Vagina (tissue), 2 donors: ENCODE results near the gene CHRNA5. TPM values are rescaled to one million over a fixed set of nuclear protein-coding genes. Genes with fewer than 3 reads are reported as not detected.

Experiments
- DNase-seq, 2 donors: peaks; one replicate each; pipeline ENCODE4 v3.0.0-alpha.2; 2017; ENCODE audit errors: extremely low spot score in 2 of 2
- H3K27ac ChIP-seq: fragments of 200-600 bp; sonication (generic); one replicate; pipeline ENCODE4 v1.5.1; 2019
- H3K27me3 ChIP-seq: fragments of 200-600 bp; sonication (generic); one replicate; pipeline ENCODE4 v1.5.1; 2019
- H3K36me3 ChIP-seq, 2 donors: fragments of 200-600 bp; sonication (generic); one replicate each; pipeline ENCODE4 v1.5.1; 2017 to 2019
- H3K4me1 ChIP-seq: fragments of 200-600 bp; sonication (generic); one replicate; pipeline ENCODE4 v1.5.1; 2019
- H3K4me3 ChIP-seq, 2 donors: fragments of 200-600 bp; sonication (generic); 1 replicate in 1 of 2; 2 replicates in 1 of 2; pipeline ENCODE4 v1.5.1; 2016 to 2019
- H3K9me3 ChIP-seq: fragments of 200-600 bp; sonication (generic); one replicate; pipeline ENCODE4 v1.5.1; 2019
- CTCF ChIP-seq, 3 experiments: fragments of 450-650 bp in 2 of 3; fragments of 200-600 bp in 1 of 3; sonication (generic) in 1 of 3; IDR thresholded peaks; one replicate each; pipeline ENCODE4 v1.5.1; 2017 to 2019; ENCODE audit warnings: antibody characterized with exemption in 3 of 3, mild to moderate bottlenecking in 2 of 3, moderate library complexity in 2 of 3
- POLR2A ChIP-seq, 2 donors: fragments of 450-650 bp; IDR thresholded peaks; one replicate each; pipeline ENCODE4 v1.6.1; 2017; ENCODE audit warnings: antibody characterized with exemption in 2 of 2, mild to moderate bottlenecking in 2 of 2, moderate library complexity in 2 of 2
- POLR2AphosphoS5 ChIP-seq, 2 donors: sonication (generic); formaldehyde crosslinking; IDR thresholded peaks; one replicate each; pipeline ENCODE4 v1.9.0; 2017; ENCODE audit warnings: antibody characterized with exemption in 2 of 2, mild to moderate bottlenecking in 2 of 2, low read depth in 1 of 2; ENCODE audit not compliant: insufficient read depth in 1 of 2
- intact Hi-C: fragments of 100-400 bp; cut with DNase I; formaldehyde crosslinking; loops from one replicate; pipeline ENCODE4 v1.15.1; 2023
- small RNA-seq: library from RNA; depleted of rRNA; stranded (forward); fragments of <200 nt; gene quantifications from one replicate; pipeline ENCODE3, GENCODE V24; 2016
- total RNA-seq: library from RNA; depleted of rRNA; stranded (reverse); fragments of >200 nt; gene quantifications from one replicate; pipeline ENCODE4 v1.2.3, GENCODE V29; 2016

The CHRNA5 gene
- total RNA-seq, 1 donor from 2014 or later, result 8.8 TPM

GRCh38 chr15:78641749-78642275 lies 76.5 kb downstream of the CHRNA5 start:
- Histone ChIP-seq H3K27ac (no peak overlapping the region), H3K9me3 (no peaks in the 10 kb centered on the region), H3K4me3 (no peak overlapping the region), H3K36me3 (no peaks in the 10 kb centered on the region), H3K4me1 (peaks cover 12% of the 10 kb centered on the region), H3K27me3 (no peaks in the 10 kb centered on the region)
- TF ChIP-seq CTCF (IDR thresholded peaks at IDR 0.05), result no peak
- no peak for TF ChIP-seq POLR2AphosphoS5 (IDR thresholded peaks at IDR 0.05; ENCODE audit: insufficient read depth in 1 of 2, low read depth in 1 of 2)
- TF ChIP-seq POLR2A (IDR thresholded peaks at IDR 0.05), result no peak
- no peak for DNase-seq
- intact Hi-C loops, result no loop called here

- Histone ChIP-seq H3K4me1 (peaks cover 12% of the 10 kb centered on the region), H3K9me3 (no peaks in the 10 kb centered on the region), H3K4me3 (no peak overlapping the region), H3K36me3 (no peaks in the 10 kb centered on the region), H3K27ac (no peak overlapping the region), H3K27me3 (no peaks in the 10 kb centered on the region)
- intact Hi-C loops, result no loop called here
- TF ChIP-seq POLR2A (IDR thresholded peaks at IDR 0.05) (no peak), CTCF (IDR thresholded peaks at IDR 0.05) (no peak), POLR2AphosphoS5 (IDR thresholded peaks at IDR 0.05; ENCODE audit: insufficient read depth in 1 of 2, low read depth in 1 of 2) (no peak)
- DNase-seq, result no peak
These were observed 77.0 kb downstream of the CHRNA5 start for GRCh38 chr15:78642331-78642730.

Small RNA genes lying within 50 kb of the gene (small RNA-seq; reads per million reads assigned to genes)
- not detected for gene AC067863.2

Other genes with a start within 250 kb of the CHRNA5 start
- not detected for gene CRABP1, start 225.2 kb upstream of the CHRNA5 start, total RNA-seq
- gene IREB2, start 127.3 kb upstream of the CHRNA5 start, total RNA-seq, result 40.8 TPM
- gene HYKK, start 57.9 kb upstream of the CHRNA5 start, total RNA-seq, result 9.6 TPM
- gene PSMA4, start 25.1 kb upstream of the CHRNA5 start, total RNA-seq, result 107 TPM
- 3.7 TPM for gene CHRNA3, start 55.5 kb downstream of the CHRNA5 start, total RNA-seq
- 0.74 TPM for gene CHRNB4, start 75.7 kb downstream of the CHRNA5 start, total RNA-seq
- 2.5 TPM for gene ADAMTS7, start 245.9 kb downstream of the CHRNA5 start, total RNA-seq